HG03457 (cell line): ENCODE data around the gene LMF2.

ENCODE experiments used
- ATAC-seq: cut with Tn5 transposase; IDR thresholded peaks from one replicate; pipeline ENCODE4 v1.9.1; 2021; ENCODE audit warnings: moderate number of reproducible peaks; ENCODE audit not compliant: unreplicated experiment

Gene LMF2

GRCh38 chr22:50483977-50484853 is 23.3 kb downstream of the LMF2 start:
- no peak for ATAC-seq

DNA sequence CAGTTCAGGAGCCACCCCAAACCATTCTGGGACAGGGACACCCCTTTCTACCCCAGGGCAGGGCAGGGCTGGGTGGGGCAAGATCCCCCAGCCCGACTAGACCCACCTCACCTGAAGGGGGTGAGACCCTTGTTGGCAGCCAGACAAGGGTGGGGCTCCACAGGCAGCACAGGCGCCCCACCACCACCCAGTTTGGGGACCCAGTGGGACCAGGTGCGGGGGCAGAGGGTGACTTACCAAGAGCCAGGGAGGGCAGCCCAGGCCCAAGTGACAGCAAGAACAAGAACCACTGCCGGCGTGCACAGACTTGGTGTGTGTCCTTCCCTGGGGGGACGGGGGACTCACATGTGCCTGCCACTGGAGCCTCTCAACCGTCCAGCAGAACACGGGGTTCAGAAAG is 23.9 kb downstream of the LMF2 start:
- ATAC-seq, result no peak

- no peak for ATAC-seq
Observed at GRCh38 chr22:50483106-50483505, 24.4 kb downstream of the LMF2 start.

DNA sequence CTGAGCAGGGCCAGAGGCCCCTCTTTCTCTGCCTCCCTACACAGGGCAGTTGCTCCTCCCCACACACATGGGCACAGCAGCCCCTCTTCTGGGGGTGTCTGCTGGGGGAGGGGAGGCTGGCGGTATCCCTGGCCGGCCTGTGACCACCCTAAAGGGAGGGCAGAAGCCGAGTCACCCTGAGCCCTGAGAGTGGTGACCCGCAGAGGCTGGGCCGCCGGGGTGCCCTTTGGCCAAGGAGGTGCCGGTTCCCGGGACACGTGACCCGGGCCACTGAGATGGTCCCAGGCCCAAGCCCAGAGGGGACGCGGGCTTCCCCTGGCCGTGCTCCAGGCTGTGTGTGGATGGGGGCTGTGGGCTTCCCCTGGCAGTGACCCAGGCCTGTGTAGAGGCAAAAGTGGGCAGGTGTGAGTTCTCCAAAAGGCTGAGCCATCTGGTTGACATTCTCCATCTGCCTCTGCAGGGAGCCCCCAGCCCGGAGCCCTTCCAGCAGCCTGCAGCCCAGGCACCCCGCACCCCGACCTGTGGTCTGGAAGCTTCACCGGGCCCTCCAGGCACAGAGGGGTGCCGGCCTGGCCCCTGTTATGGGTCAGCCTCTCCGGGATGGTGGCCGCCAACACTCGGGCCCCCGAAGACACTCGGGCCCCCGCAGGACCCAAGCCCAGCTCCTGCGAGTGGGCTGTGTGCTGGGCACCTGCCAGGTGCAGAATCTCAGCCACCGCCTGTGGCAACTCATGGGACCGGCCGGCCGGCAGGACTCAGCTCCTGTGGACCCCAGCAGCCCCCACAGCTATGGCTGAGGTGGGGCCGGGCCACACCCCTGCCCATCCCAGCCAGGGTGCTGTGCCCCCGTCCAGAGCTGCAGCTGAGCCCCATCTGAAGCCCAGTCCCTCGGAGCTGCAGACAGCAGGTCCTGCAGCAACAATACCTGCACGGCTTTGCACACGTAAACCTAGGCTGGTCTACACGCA is 25.1 kb downstream of the LMF2 start:
- ATAC-seq, result no peak

DNA sequence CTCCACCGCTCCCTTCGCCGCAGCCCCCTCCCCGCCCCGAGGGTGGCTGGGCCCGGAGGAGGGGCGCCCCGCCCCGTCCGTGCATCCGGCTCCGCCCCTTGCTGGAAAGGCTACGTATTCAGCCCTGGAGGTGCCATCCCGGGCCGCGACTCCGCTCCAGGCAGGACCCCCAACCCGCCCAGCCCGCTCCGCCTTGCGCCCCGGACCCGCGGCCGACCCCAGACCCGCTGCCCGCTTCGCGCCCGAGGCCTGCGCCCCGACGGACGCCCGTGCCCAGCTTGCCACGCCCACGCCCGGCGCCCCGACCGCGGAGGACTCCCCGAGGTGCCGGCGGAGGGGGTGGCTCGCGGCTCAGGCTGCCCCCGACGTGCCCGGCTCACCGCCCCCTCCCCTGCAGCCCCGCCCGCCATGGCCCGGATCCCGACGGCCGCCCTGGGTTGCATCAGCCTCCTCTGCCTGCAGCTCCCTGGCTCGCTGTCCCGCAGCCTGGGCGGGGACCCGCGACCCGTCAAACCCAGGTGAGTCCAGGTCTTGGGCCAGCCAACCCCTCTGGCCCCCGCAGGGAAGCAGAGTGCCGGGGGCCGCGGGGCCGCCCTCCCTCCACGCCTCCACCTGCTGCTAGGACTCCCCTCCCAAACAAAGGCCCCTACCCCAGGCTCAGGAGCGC is 25.9 kb downstream of the LMF2 start, which contains the start of gene ADM2:
ADM2 (plus strand) TSS at position 104 of the 667 bp plus-strand sequence; CDS start at position 409, 305 bp downstream.
- ATAC-seq, result no peak

- ATAC-seq, result no peak
Observed at GRCh38 chr22:50481045-50481439, 26.5 kb downstream of the LMF2 start.

DNA sequence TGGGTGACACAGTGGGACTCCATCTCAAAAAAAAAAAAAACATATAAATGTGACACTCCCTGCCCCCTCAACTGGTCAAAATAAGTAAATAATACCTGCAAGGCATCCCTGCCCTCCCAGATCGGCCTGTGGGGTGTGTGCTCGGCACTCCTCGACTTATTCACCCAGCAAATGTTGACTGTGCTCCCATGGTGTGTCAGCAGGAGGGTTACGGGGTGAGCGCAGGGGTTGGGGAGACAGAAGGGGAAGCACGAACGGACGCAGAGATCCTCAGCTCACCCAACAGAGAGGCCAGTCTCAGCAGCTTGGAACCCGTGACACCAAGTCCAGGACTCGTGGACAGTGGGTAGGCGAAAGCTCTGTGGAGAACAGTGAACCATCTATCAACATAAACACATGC is 27.8 kb downstream of the LMF2 start:
- no peak for ATAC-seq

- ATAC-seq, result no peak
Observed at GRCh38 chr22:50477923-50478322, 29.6 kb downstream of the LMF2 start.

- no peak for ATAC-seq
Observed at GRCh38 chr22:50476868-50477267, 30.6 kb downstream of the LMF2 start.

GRCh38 chr22:50475652-50476002 is 31.9 kb downstream of the LMF2 start:
- ATAC-seq, result no peak

GRCh38 chr22:50474710-50475651 is 32.5 kb downstream of the LMF2 start, which contains the start of gene SBF1:
Gene SBF1 (minus strand): TSS chr22:50475035. CDS start chr22:50474840, 195 bp downstream.
- peak; percentile 42 for ATAC-seq

GRCh38 chr22:50473855-50474671 is 33.4 kb downstream of the LMF2 start:
- no peak for ATAC-seq

DNA sequence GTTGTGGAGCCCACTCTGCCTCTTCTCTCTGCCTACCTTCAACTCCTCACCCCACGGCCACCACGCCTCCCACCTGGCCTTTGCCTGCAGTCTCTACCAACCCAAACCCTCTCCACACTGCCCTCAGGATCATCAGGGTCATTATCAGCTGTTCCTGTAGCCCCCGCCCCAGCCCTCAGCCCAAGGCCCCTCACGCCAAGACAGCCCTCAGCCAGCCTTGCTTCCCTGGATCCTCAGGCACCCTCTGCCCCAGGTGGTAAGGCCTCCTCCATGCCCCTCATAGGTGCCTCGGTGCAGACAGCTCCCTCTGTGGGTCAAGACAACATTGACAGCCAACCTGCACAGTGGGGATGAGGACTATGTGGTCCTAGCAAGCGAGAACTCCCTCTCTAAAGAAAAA is 34.4 kb downstream of the LMF2 start:
- ATAC-seq, result no peak

GRCh38 chr22:50471962-50472361 is 35.5 kb downstream of the LMF2 start:
- no peak for ATAC-seq

DNA sequence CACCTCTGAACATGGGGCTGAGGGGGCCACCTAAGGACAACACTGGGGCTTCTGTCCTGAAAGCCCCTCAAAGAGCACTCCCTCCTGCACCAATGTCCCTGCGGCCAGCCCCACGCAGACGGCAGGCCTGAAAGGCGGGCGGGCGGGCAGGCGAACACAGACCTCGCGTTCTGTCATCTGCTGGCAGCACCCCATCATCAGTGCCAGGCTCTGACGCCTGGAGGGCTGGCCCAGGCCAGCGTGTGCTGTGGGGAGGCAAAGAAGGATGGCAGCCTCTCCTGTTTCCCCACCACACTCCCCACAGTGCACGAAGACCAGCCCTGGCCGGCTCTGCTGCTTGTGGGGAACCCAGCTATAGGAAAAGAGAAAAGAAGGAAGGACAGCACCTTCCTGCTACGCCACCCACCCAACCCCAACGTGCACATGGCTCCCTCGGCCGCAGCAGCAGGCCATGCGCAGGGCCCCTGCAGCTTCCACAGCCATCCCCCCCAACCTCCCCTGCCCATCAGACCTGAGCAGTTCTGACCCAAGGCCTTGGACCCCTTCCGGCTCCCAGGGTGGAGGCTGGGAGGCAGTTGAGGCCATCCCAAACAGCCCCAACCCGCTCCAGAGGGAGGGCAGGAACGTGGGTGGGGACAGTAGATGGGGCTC is 36.2 kb downstream of the LMF2 start:
- no peak for ATAC-seq

GRCh38 chr22:50470491-50470890 is 37.0 kb downstream of the LMF2 start:
- ATAC-seq, result peak; percentile 2

- peak; percentile 28 for ATAC-seq
Observed at GRCh38 chr22:50469377-50470305, 37.9 kb downstream of the LMF2 start.
